Endodermal cell (in vitro differentiated cells): Measurements from ENCODE around the gene CHAF1A. TPM values are rescaled to one million over a fixed set of nuclear protein-coding genes. Genes with fewer than 3 reads are reported as not detected.
A peak's percentile ranks its signal among the peaks of the same experiment; 100 is the strongest.

Experiments used
- DNase-seq: peaks from one replicate; pipeline ENCODE4 v3.0.0-alpha.2; 2017
- H3K27ac ChIP-seq: 2 replicates; pipeline ENCODE4 v1.5.1; 2013; ENCODE audit warnings: mild to moderate bottlenecking, low read depth, low read length, moderate library complexity
- H3K27me3 ChIP-seq: 2 replicates; pipeline ENCODE4 v1.6.1; 2013; ENCODE audit warnings: mild to moderate bottlenecking, low read length, moderate library complexity; ENCODE audit not compliant: insufficient read depth, control insufficient read depth, poor library complexity, severe bottlenecking
- H3K36me3 ChIP-seq: 2 replicates; pipeline ENCODE4 v1.7.0; 2013; ENCODE audit warnings: mild to moderate bottlenecking, low read length, moderate library complexity; ENCODE audit not compliant: control insufficient read depth, insufficient read depth
- H3K4me1 ChIP-seq: one replicate; pipeline ENCODE4 v1.7.0; 2013; ENCODE audit warnings: low read length; ENCODE audit not compliant: control insufficient read depth, insufficient read depth
- H3K4me3 ChIP-seq: 2 replicates; pipeline ENCODE4 v1.5.1; 2013; ENCODE audit warnings: mild to moderate bottlenecking, low read length, moderate library complexity
- H3K9ac ChIP-seq: 2 replicates; pipeline ENCODE4 v1.6.1; 2013; ENCODE audit warnings: mild to moderate bottlenecking, low read length, moderate library complexity; ENCODE audit not compliant: poor library complexity, severe bottlenecking; ENCODE audit errors: extremely low read depth
- H3K9me3 ChIP-seq: 2 replicates; pipeline ENCODE4 v1.6.1; 2013; ENCODE audit warnings: mild to moderate bottlenecking, low read length, moderate library complexity; ENCODE audit not compliant: control insufficient read depth
- H3K27ac Mint-ChIP-seq: 2 replicates; pipeline ENCODE4 v1.8.0; 2020; ENCODE audit warnings: mixed read lengths
- H3K27me3 Mint-ChIP-seq: 2 replicates; pipeline ENCODE4 v1.8.0; 2021; ENCODE audit warnings: mild to moderate bottlenecking, mixed read lengths; ENCODE audit not compliant: insufficient read depth
- H3K36me3 Mint-ChIP-seq: 2 replicates; pipeline ENCODE4 v1.8.0; 2020; ENCODE audit warnings: low read depth, mixed read lengths
- H3K4me1 Mint-ChIP-seq: 2 replicates; pipeline ENCODE4 v1.8.0; 2020; ENCODE audit warnings: mixed read lengths
- H3K4me3 Mint-ChIP-seq: 2 replicates; pipeline ENCODE4 v1.8.0; 2020; ENCODE audit warnings: mild to moderate bottlenecking, moderate library complexity, mixed read lengths
- H3K9me3 Mint-ChIP-seq: 2 replicates; pipeline ENCODE4 v1.8.0; 2020; ENCODE audit warnings: mild to moderate bottlenecking, mixed read lengths
- WGBS, 2 experiments: methylation state at CpG; one replicate each; pipeline versions ENCODE4 v1.1.5 to v1.1.7; 2013; ENCODE audit warnings: missing lambda C conversion rate in 2 of 2, mixed read lengths in 1 of 2; ENCODE audit not compliant: insufficient coverage in 1 of 2, insufficient read length in 1 of 2; 5-methylcytosine and 5-hydroxymethylcytosine counted together
- total RNA-seq, 2 donors: library from RNA; stranded (reverse); fragmentation: NEBNext Ultra II Directional in 1 of 2; extraction: Animal tissue kit (Norgen Biotek cat#: 25700) in 1 of 2; gene quantifications; 2 replicates in 1 of 2; 3 replicates in 1 of 2; pipeline ENCODE4 v1.2.1, GENCODE V29; 2021
- TF ChIP-seq, protein P1 (sequence below): fragments of 200-600 bp; sonication (generic); conservative IDR thresholded peaks from 2 replicates; pipeline ENCODE4 v1.5.0; 2021; ENCODE audit warnings: antibody characterized with exemption, mild to moderate bottlenecking

CHAF1A gene
- total RNA-seq, 2 donors from 2014 or later, result 70.7 to 76.9 TPM

DNA sequence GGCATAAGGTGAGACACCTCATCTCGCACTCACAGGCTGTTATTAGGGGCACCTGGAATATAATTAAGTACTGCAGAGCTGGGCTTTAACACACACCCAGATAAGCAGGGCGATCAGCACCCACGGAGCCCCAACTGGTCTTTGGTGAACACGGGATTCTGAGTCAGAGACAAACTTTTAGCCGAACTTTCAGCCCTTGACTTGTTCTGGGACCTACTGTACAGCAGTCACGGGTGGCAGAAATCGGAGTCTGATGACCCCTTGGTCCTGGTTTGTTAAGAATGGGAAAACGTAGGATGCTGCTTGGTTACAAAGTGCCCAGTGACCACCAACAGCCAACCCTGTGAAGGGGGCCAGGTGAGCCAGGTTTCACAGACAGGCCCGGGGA is 11.1 kb upstream of the CHAF1A start:
- no peaks in the 10 kb centered on the region for H3K27me3 Mint-ChIP-seq
- DNase-seq, result no peak
- Histone ChIP-seq H3K9me3 (no peaks in the 10 kb centered on the region), H3K4me3 (peak overlapping the region; percentile 76), H3K27ac (peak overlapping the region; percentile 89), H3K4me1 (peaks cover 27% of the 10 kb centered on the region), H3K27me3 (no peaks in the 10 kb centered on the region), H3K36me3 (peaks cover 15% of the 10 kb centered on the region), H3K9ac (peak overlapping the region; percentile 38)
- TF ChIP-seq, protein P1, sequence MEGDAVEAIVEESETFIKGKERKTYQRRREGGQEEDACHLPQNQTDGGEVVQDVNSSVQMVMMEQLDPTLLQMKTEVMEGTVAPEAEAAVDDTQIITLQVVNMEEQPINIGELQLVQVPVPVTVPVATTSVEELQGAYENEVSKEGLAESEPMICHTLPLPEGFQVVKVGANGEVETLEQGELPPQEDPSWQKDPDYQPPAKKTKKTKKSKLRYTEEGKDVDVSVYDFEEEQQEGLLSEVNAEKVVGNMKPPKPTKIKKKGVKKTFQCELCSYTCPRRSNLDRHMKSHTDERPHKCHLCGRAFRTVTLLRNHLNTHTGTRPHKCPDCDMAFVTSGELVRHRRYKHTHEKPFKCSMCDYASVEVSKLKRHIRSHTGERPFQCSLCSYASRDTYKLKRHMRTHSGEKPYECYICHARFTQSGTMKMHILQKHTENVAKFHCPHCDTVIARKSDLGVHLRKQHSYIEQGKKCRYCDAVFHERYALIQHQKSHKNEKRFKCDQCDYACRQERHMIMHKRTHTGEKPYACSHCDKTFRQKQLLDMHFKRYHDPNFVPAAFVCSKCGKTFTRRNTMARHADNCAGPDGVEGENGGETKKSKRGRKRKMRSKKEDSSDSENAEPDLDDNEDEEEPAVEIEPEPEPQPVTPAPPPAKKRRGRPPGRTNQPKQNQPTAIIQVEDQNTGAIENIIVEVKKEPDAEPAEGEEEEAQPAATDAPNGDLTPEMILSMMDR, result no peak
- H3K27ac Mint-ChIP-seq, result peak overlapping the region; percentile 94
- 73 to 78% methylated on average over 9 of the region's 9 CpGs for WGBS, 2 experiments
- H3K4me3 Mint-ChIP-seq, result peak overlapping the region; percentile 48
- peaks cover 20% of the 10 kb centered on the region for H3K36me3 Mint-ChIP-seq
- H3K4me1 Mint-ChIP-seq, result peaks cover 54% of the 10 kb centered on the region
- no peaks in the 10 kb centered on the region for H3K9me3 Mint-ChIP-seq

DNA sequence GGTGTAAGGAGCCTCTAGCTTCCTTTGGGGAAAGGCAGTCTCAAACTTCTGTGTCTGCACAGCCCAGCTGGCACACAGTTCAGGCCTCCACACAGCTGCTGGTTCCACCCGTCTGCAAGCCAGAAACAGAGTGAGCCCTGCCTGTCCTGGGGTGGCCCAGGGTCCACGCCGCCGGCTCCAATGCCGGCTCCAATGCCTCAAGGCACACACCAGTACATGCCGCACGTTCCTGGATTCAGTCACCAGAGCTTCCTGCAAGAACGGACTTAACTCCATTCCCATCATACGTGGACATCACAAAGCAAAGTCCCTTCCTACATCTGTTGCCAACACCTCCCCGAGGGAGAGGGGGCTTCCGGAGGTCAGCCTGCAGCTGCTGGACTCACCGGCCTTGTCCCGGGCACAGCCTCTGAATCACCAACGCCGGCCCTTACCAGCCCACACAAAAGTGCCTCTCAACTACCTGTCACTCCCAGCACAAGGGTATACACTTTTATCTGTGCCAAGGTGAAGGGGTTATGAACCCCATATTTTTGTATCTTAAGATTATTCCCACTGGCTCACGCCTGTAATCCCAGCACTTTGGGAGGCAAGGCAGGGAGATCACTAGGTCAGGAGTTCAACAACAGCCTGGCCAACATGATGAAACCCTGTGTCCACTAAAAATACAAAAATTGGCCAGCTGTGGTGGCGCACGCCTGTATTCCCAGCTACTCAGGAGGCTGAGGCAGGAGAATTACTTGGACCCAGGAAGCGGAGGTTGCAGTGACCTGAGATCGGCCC is 10.5 kb upstream of the CHAF1A start:
- DNase-seq, result no peak
- H3K4me1 Mint-ChIP-seq, result peaks cover 58% of the 10 kb centered on the region
- H3K4me1 ChIP-seq, result peaks cover 27% of the 10 kb centered on the region
- H3K27me3 Mint-ChIP-seq, result no peaks in the 10 kb centered on the region
- no peak overlapping the region for H3K9ac ChIP-seq
- 93 to 96% methylated on average over 9 to 20 of the region's 20 CpGs for WGBS, 2 experiments
- peak overlapping the region; percentile 48 for H3K4me3 Mint-ChIP-seq
- TF ChIP-seq, protein P1, result no peak
- H3K27ac ChIP-seq, result peak overlapping the region; percentile 89
- peaks cover 23% of the 10 kb centered on the region for H3K36me3 Mint-ChIP-seq
- peak overlapping the region; percentile 35 for H3K27ac Mint-ChIP-seq
- H3K9me3 Mint-ChIP-seq, result no peaks in the 10 kb centered on the region
- no peaks in the 10 kb centered on the region for H3K9me3 ChIP-seq
- no peaks in the 10 kb centered on the region for H3K27me3 ChIP-seq
- no peak overlapping the region for H3K4me3 ChIP-seq
- H3K36me3 ChIP-seq, result peaks cover 20% of the 10 kb centered on the region

DNA sequence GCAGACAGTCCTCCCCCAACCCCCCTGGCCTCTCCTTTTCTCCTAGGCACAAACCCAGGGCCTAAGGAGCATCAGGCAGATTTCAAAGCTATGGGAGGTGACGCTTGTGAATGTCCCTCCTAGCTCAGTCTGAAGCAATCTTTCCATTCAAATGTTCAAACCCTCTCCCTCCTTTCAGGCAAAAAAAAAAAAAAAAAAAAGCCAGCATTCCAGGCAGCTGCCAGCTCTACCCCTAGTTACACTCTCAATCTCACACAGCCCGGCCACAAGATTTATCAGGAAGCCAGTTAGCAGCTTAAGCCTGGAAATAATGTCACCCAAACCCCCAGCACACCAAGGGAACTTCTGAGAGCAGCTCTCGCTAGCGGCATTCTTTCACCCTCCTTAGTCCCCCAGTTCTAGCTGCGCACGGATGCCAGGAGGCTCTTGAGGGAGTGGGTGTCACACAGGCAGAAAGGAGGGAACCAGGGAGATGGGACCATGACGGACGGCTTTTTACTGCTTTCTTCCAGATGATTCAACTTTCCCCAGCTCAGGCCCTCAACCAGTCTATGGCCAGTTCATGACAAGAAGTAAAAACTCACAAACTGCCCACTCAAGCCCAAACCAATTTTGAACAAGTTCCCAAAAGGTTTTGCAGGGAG is 8.4 kb upstream of the CHAF1A start:
- Mint-ChIP-seq H3K4me3 (no peak overlapping the region), H3K27ac (peak overlapping the region; percentile 84), H3K4me1 (peaks cover 48% of the 10 kb centered on the region), H3K9me3 (no peaks in the 10 kb centered on the region), H3K27me3 (no peaks in the 10 kb centered on the region), H3K36me3 (peaks cover 16% of the 10 kb centered on the region)
- H3K9me3 ChIP-seq, result no peaks in the 10 kb centered on the region
- H3K27me3 ChIP-seq, result no peaks in the 10 kb centered on the region
- peak overlapping the region; percentile 80 for H3K27ac ChIP-seq
- H3K4me3 ChIP-seq, result peak overlapping the region; percentile 1
- peaks cover 23% of the 10 kb centered on the region for H3K36me3 ChIP-seq
- DNase-seq, result peak; percentile 59
- H3K9ac ChIP-seq, result peak overlapping the region; percentile 35
- peaks cover 27% of the 10 kb centered on the region for H3K4me1 ChIP-seq
- TF ChIP-seq, protein P1, result no peak
- WGBS, 2 experiments, result 37 to 54% methylated on average over 3 to 8 of the region's 8 CpGs
